GM21576 (cell line): ENCODE measurements around the gene IL2RA.

Experiments
- ATAC-seq: cut with Tn5 transposase; IDR thresholded peaks from one replicate; pipeline ENCODE4 v1.9.1; 2021; ENCODE audit warnings: mild to moderate bottlenecking, moderate library complexity; ENCODE audit not compliant: unreplicated experiment

The IL2RA gene

DNA sequence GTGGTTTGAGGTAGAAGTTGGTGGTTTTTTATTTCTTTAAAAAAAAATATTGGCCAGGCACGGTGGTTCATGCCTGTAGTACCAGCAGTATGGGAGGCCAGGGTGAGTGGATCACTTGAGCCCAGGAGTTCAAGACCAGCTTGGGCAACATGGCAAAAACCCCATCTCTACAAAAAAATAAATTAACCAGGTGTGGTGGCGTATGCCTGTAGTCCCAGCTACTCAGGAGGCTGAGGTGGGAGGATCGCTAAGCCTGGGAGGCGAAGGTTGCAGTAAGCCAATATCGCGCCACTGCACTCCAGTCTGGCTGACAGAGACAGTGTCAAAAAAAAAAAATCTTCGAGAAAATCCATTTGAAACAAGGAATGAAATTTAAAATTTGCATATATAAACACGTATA lies 1.1 kb downstream of the IL2RA start:
- no peak for ATAC-seq

DNA sequence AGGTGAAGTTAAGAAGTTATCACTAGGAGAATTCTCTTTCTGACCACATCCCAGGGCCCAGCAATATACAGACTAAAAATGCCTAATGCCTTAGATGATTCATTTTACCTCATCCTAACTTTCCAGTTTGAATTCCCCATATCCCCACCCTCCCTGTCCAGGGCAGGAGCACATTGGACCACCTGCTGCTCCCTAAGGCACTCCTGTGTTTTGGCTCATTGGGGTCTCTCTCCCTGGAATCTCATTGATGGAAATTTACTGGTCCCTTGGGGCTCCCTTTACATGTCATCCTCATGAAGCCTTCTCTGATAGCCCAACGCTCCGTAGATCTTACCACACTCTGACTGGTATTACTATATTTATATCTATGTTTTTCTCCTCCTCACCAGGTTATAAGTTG lies 2.7 kb downstream of the IL2RA start:
- ATAC-seq = no peak

DNA sequence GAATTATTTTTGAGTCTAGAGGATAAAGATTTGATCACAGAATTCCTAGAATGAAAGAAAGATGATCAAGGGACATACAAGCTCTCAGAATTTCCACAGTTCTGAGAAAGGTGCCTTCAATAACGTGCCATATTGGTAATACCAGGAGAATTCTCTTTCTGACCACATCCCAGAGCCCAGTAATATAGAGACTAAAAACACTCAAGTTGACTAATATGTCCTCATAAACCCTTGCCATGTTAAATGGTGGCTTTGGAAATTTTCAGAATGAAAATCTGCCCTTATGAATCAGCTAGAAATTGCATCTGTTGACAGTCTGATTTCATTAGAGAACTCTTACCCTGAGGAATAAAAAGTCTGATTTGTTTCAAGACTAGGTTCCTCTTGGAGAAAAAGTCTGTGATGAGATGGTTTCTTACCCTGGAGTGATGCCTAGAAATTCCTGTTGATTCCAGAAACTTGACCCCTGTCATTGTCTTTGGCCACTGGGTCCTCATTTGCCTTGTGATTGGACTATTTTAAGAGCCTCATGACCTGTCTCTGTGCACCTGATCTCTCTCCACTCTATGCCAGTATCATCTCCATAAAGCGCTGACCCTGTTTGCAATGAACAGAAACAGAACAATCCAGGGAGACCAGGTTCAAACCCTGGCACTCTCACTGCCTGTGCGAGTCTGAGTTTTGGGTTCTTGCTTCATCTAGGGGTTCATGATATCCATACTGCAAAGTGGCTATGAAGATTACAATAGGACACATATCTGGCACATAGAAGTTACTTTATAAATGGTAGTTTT lies 3.3 kb downstream of the IL2RA start:
- no peak for ATAC-seq

DNA sequence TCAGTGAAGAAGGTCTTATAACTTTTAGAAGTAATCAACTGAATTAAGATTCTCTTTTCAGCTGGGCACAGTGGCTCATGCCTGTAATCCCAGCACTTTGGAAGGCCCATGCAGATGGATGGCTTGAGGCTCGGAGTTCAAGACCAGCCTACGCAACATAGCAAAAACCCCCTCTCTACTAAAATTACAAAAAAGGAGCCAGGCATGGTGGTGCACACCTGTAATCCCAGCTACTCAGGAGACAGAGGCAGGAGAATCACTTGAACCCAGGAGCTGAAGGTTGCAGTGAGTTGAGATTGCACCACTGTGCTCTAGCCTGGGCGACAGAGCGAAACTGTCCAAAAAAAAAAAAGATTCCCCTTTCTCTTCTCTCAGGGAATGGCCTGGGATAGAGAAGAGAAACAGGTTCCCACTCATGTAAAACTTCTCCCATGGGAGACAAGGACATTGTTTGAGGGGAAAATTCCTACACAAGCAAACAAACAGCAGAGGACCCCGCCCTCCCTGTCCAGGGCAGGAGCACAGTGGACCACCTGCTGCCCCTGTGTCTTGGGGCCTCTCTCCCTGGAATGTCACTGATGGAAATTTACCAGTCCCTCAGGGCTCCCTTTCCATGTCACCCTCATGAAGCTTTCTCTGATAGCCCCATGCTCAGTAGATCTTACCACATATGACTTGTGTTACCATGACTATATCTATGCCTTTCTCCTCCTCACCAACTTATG lies 5.6 kb downstream of the IL2RA start:
- ATAC-seq = no peak

DNA sequence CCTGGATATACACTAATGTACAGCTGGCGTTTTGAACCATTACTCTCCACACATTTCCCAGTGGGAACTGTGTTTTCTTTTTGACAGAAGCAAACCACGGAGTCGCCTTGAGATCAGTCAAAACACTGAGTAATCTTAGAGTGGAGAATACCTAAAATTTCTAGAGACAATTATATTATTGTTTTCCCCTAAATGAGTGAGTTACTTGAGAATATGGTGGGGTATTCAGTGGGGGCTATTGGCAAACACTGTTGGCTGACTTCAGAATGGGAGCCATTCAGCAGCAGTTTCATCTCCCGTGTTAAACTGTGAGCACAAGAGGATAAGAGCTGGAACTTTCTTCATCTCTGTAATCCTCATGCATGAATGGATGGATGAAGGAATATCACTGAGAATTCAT lies 6.2 kb downstream of the IL2RA start:
- no peak for ATAC-seq

DNA sequence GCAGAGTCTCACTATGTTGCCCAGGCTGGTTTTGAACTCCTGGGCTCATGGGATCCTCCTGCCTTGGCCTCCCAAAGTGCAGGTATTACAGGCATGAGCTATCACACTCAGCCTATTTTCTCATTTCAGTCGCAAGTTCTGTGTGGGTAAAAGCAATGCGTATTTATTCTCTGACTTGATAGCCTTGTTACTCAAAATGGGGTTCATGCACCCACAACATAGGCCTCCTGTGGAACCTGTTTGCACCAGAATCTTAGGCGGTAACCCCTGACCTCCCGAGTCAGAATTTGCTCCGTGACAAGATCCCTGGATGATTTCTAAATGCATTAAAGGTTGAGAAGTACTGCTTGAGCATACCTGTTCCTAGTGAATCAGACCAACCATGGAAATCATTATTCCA lies 7.3 kb downstream of the IL2RA start:
- no peak for ATAC-seq

DNA sequence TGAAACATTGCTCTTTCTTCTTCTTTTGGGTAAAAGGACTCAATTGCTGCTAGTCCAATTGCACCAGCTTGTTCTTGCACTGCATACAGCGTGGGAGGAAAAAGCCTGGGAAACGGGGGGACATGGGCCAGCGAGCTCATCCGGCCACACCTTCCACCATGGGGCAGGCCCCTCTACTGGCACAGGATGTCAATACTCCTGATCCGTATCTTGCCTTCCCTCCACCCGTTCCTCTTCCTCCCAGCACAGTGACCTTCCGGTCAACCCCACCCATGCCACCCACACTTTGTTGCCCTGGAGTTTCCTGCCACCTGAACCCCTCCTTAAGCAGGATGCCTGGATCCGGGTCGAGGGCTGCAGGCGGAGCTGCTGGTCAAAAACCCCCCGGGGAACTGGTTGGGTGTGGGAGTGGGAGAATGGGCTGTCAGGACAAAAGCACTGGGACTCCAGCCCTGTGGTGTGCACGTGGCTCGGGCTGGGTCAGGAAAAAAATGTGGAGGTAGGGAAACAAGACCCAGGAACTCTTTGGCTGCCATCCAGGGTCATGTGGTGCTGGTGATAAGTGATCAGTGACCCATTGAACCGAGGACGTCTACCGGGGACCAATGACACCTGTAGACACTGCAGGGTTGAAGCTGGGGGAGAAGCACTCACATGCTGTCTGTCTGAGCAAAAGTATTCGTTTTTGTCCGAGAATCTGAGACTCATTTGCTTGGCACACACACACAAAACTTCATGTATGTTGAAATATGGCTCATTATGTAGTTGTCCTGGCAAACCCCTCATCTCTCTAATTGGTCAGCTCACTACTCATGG lies 8.1 kb downstream of the IL2RA start:
- ATAC-seq = no peak

DNA sequence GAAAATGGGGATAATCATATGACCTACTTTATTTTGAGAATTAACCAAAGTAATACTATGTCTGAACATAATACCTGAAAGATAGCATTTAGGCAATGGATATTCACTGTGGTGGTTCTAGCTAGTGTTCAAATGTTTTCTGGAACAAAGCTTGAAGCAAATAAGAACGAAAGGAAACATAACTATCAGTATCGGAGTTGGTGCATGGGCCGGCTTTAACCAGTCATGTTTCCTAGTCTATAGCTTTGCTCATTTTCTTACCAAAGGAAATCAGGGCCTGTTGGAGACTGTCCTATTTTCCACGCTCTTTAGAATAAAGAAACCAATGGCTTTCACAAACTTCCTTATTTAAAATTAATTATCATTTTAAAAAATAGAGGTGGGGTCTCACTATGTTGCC lies 8.9 kb downstream of the IL2RA start:
- ATAC-seq = no peak

DNA sequence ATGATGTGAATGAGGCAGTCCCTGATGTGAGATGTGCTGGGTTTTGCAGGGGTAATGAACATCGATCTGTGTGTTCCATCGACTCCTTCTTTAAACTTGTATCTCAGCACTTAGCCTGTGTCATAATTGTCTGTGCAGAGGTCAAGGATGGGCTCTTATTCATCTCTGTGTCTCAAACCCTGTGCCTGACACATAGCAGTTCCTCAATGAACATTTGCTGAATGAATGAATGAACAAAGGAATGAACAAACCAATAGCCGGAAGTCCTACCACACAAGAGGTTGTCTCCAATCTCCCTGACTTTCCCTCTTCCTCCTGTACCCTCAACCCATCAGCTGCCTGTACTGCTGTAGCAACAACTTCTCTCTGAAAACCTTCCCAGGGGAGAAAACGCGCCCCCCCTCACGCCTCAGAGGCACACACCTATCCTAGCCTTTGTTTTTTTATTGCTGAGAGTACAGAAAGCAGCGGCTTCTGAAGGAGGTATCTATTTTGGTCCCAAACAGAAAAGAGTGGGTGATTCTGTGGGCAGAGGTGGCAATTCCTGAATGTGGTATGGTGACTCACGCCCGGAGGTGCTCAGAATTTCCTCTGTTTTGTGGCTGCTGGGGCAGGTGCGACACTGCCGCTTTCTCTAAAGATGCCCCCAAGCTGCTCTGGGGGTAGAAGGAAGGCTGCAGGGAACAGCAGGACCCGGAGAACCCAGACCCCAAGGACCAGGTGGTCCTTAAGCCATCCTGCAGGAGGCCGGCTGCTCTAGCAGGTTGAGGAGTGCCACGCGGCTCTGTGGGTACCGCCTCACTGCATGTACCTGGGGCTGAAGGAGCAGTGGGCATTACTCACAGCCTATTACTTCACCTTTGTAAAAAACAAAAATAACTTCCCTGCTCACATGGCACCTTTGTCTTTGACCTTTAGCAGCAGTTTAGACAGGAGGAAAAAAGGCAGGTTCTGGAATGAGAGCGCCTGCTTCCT lies 9.6 kb downstream of the IL2RA start:
- ATAC-seq = no peak

DNA sequence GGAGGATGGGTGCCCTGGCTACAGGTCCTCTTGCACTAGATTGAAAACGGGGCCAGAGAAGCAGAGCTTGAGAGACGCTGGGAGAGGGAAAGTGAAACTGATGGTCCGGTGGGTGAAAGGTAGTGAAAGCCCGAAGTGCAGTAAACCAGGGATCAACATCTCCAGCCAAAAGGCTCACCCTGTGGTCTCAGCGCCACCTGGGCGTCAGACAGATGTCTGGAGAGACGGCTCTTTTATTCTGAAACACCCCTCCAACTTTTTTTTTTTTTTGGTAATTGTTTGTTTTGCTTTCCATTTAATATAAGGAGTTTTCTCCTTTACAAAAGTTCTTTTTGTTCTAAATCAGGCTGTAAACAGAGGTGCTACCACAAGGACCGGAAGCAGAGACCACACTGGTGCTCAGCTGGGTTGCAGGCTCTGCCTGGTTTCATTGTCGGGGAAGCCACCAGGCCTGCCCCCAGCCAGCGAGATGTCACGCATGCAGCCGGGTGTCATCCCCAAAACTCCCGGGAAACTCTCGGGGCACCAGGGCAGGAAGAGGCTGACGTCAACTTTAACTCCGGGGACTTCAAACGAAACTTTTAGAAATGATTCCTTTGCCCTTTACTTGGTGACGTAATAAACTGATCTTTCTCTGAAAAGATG lies 11.2 kb downstream of the IL2RA start:
- peak; percentile 67 for ATAC-seq

DNA sequence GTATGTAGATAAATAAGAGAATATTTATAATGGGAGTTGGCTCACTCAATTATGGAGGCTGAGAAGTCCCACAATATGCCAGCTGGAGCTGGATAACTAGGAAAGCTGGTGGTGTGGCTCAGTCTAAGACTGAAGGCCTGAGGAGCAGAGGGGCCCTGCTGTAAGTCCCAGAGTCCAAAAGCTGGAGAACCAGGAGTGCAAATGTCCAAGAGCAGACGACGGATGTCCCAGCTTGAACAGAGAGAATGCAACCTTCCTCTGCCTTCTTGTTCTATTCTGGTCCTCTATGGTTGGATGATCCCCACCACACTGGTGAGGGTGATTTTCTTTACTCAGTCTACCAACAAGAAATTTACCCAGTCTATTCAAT lies 13.2 kb downstream of the IL2RA start:
- ATAC-seq = no peak

DNA sequence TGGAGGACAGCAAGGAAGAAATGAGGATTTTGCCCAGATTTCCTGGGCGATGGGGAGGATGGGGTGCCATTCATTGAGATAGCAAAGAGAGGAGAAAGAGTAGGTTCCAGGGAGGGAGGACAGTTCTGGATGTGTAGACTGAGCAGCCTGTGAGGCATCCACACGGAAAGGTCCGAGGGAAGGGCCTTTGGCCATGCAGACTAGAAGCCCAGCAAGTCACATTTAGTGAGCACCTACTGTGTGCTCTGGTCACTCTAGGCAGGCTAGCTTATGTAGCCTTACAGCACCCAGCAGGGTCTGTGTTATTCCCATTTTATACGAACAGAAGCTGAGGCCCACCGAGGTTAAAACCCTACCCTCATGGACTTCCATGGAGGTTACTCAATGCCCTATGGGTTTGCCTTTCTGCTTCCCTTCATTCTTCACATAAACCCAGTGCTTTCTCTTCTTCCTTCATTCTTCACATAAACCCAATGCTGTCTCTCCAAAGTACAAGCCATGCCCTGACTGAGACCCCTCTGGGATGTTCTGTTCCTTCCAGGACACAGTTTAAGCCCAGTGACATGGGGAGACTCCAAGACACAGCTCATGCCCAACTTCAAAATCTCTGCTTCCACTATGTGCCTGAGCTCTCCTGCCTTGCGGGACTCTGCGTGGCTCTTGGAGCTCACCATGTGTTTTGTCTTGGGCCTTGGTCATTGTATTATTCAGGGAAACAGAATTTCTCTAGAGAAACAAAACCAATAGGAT lies 13.7 kb downstream of the IL2RA start:
- no peak for ATAC-seq

DNA sequence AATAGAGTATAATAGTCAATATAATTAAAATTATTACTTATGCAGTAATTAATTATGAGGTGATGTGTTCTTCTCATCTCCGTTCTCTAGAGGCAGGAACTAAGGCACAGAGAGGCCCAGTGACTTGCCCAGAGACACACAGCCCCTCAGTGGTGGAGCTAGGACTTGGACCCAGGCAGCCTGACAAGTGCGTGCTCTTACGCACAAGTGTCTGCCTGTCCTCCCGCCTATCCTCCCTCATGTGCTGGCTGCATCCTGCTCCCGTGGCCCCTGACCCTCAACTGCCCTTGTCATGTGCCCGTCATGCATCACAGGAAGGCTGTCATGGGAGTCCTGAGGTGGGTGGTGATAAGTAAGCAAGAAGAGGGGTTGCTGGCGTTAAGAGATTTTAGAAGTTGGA lies 14.3 kb downstream of the IL2RA start:
- no peak for ATAC-seq

DNA sequence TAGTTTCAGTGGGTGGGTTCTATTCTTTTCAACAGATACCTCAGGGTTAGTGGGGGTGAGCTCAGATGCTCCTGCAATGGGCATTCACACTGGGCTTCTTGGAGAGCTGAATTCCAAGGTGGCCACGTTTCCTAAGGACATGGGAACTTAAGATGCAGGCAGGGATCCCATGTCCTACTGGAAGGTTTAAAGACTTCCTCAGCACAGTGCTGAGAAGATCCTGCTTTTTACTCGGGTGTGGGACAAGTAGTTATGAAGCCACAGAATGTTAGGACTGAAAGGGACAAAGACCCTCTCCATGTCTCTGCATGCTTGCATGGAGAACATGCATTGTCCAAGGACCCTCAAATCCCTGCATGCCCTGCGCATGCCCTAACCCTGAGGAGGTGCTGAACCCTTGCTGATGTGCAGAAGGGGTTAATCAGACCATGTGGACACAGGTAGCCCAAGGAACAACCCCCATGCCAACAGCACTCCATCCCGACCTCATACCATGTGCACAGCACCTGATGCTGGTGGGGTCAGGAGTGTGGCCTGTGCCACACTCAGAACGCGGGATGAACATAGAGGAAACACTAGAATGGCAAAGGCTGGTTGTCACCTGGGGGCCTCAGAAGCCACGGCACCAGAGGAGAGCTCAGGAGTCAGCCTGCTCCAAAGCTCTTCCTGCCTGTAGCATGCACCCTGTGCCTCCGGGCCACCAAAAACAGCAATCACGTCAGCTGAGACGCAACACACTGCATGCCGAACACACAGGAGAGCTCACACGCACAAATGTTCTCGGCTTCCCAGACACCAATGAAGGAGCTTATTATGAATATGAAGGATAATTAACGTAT lies 15.2 kb downstream of the IL2RA start:
- ATAC-seq = no peak

DNA sequence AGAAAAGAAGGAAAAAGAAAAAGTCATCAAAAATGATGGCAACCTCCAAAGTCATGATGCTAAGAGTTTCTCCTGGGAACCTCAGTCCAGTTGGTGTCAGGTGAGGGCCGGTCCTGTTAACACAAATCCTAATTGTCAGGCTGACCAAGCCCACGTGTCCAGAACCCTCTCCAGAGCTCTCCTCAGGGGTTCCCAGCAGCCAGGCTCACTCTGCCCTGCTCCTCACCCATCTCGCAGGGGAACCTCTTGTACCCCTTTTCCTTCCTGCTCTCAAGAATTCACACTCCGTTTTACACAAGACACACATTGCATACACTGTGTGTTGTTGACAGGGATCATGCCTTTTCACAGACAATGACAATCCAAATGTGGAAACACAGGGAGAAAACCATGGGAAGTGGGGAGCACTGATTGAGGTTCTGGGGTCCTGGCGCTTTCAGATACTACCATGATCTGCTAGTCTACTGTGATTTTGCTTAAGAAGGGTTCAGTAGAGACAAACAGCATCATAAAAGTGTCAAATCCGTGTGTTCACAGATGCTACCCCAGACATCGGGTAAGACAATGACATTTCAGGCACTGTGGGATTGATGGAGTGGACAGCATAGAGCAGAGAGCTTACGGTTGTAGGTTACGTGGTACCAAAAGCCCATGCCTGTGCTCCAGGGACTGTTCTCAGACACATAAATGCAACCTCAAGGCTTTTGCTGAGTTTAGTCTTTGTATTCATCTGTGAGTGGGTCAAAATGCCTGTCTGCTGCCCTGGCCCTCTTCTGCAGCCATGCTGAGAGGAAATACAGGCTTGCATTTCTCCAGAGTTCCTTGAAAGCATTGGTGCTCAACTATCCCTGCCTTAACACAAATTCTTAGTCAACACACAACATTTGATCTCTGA lies 16.0 kb downstream of the IL2RA start:
- ATAC-seq = no peak

DNA sequence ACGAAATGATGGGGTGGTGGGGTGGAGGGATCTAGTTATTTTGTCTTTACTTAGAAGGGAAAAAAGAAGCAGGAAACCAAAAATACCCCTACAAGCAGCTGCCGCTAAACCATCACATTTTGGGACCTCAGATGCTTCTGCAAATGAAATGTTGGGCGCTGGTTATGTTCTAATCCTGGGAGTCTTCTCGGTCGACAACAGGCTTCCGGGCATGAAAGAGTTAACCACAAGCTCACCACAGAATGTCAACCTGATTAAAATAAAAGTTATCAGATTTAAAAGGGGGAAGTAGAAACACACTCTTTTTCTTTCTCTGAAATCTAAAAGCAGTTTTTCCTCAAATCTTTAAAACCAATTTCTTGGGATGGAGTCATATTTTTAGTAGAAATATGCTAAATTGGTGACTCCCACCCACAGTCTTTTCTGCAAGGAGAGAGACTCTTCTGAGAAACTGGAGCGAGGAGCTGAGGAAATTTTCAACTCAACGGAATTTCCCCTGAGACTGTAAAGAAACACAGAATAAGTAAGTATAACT lies 16.8 kb downstream of the IL2RA start:
- ATAC-seq = no peak

DNA sequence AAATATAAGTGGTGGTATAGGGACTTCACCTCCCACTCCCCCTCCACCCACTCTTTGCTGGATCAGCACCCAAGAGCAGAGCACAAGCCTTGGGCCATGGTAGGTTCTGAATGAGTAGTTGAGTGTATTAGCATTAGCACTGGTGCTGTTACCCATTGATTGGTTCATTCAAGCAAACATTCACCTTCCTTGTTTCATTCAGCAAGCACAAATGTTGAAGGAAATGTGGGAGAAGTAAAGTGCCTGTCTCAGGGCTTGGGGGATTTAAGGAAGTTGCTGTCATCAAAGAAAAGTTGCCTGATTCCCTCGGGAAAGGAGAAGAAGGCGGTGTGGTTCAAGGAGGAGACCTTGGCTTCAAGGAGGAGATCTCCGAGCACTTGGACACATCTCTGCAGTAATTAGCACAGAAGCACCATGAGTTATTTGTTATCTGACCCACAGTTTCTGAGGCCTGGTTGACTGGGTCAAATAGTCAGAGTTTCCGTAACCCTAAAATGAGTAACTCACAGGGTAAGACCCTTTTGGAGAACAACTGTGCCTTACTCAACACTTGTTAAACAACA lies 17.3 kb downstream of the IL2RA start:
- no peak for ATAC-seq
